GM12878 (cell line): Measurements from ENCODE around the gene SUPT3H.

Experiments used
- EZH2 ChIP-seq: IDR thresholded peaks from 2 replicates; pipeline ENCODE4 v1.6.1; 2012; ENCODE audit warnings: low read depth, mild to moderate bottlenecking, control low read depth, inconsistent platforms, low read length, borderline replicate concordance; ENCODE audit not compliant: control insufficient read depth
- POLR2A ChIP-seq: IDR thresholded peaks from 2 replicates; pipeline ENCODE4 v1.6.1; 2011; ENCODE audit warnings: low read depth, mild to moderate bottlenecking, low read length
- RFX5 ChIP-seq: IDR thresholded peaks from 2 replicates; pipeline ENCODE4 v1.6.1; 2011; ENCODE audit warnings: low read depth, low read length, improper control_type of control experiment
- SREBF2 ChIP-seq: IDR thresholded peaks from 2 replicates; pipeline ENCODE4 v1.6.1; 2012; ENCODE audit warnings: mild to moderate bottlenecking, low read length
- SUPT20H ChIP-seq: IDR thresholded peaks from 2 replicates; pipeline ENCODE4 v1.6.1; 2011; ENCODE audit warnings: low read depth, mild to moderate bottlenecking, low read length, moderate library complexity, borderline replicate concordance; ENCODE audit not compliant: control insufficient read depth
- TF ChIP-seq, protein P1 (sequence below): fragments of 450-650 bp; formaldehyde crosslinking; IDR thresholded peaks from 2 replicates; pipeline ENCODE4 v1.4.0; 2022; ENCODE audit warnings: mild to moderate bottlenecking, moderate library complexity
- TF ChIP-seq, protein P2 (sequence below): IDR thresholded peaks from 2 replicates; pipeline ENCODE4 v1.6.1; 2012; ENCODE audit warnings: low read depth, low read length, improper control_type of control experiment
- TF ChIP-seq, protein P3 (sequence below), 3 experiments: IDR thresholded peaks in 2 of 3; conservative IDR thresholded peaks in 1 of 3; 2 replicates each; pipeline ENCODE4 v1.5.1; 2011; ENCODE audit warnings: low read depth in 3 of 3, low read length in 3 of 3, mild to moderate bottlenecking in 3 of 3, control low read depth in 2 of 3, moderate library complexity in 2 of 3, inconsistent platforms in 1 of 3, mixed read lengths in 1 of 3; ENCODE audit not compliant: control insufficient read depth in 2 of 3, insufficient read depth in 1 of 3; ENCODE audit errors: extremely low read depth in 1 of 3
- TF ChIP-seq, protein P4 (sequence below): fragments of 150-350 bp; IDR thresholded peaks from 2 replicates; pipeline ENCODE4 v1.6.1; 2016; ENCODE audit warnings: low read depth, low read length
- TF ChIP-seq, protein P5 (sequence below): IDR thresholded peaks from 2 replicates; pipeline ENCODE4 v1.6.1; 2012; ENCODE audit warnings: mild to moderate bottlenecking, low read depth, low read length

DNA sequence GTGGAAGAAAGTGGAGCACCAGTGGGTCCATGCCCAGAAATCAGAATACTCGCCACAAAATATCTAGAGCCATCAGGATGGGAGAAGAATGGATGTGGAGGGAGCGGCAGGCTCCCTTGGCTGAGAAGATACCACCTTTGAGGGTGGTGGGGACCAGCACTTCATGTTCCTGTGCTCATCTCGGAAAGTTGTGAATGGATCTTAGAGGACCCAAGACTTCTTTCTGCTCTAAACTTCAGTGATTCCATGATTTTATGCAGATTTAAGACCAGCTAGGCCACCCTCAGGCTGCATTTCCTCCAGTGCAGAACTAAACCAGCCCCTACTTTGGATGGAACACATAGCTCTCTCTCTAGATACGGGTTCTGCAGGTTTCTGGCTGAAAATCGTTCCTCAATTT, 573.7 kb downstream of the SUPT3H start:
- no peak for TF ChIP-seq EZH2
- TF ChIP-seq, protein P1, sequence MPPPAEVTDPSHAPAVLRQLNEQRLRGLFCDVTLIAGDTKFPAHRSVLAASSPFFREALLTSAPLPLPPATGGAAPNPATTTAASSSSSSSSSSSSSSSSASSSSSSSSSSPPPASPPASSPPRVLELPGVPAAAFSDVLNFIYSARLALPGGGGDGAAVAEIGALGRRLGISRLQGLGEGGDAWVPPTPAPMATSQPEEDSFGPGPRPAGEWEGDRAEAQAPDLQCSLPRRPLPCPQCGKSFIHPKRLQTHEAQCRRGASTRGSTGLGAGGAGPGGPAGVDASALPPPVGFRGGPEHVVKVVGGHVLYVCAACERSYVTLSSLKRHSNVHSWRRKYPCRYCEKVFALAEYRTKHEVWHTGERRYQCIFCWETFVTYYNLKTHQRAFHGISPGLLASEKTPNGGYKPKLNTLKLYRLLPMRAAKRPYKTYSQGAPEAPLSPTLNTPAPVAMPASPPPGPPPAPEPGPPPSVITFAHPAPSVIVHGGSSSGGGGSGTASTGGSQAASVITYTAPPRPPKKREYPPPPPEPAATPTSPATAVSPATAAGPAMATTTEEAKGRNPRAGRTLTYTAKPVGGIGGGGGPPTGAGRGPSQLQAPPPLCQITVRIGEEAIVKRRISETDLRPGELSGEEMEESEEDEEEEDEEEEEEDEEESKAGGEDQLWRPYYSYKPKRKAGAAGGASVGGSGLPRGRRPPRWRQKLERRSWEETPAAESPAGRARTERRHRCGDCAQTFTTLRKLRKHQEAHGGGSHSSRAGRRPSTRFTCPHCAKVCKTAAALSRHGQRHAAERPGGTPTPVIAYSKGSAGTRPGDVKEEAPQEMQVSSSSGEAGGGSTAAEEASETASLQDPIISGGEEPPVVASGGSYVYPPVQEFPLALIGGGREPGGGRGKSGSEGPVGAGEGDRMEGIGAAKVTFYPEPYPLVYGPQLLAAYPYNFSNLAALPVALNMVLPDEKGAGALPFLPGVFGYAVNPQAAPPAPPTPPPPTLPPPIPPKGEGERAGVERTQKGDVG (CRISPR knock-in tag) = no peak
- TF ChIP-seq, protein P2, sequence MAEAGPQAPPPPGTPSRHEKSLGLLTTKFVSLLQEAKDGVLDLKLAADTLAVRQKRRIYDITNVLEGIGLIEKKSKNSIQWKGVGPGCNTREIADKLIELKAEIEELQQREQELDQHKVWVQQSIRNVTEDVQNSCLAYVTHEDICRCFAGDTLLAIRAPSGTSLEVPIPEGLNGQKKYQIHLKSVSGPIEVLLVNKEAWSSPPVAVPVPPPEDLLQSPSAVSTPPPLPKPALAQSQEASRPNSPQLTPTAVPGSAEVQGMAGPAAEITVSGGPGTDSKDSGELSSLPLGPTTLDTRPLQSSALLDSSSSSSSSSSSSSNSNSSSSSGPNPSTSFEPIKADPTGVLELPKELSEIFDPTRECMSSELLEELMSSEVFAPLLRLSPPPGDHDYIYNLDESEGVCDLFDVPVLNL = no peak
- no peak for TF ChIP-seq SREBF2
- TF ChIP-seq, protein P3, sequence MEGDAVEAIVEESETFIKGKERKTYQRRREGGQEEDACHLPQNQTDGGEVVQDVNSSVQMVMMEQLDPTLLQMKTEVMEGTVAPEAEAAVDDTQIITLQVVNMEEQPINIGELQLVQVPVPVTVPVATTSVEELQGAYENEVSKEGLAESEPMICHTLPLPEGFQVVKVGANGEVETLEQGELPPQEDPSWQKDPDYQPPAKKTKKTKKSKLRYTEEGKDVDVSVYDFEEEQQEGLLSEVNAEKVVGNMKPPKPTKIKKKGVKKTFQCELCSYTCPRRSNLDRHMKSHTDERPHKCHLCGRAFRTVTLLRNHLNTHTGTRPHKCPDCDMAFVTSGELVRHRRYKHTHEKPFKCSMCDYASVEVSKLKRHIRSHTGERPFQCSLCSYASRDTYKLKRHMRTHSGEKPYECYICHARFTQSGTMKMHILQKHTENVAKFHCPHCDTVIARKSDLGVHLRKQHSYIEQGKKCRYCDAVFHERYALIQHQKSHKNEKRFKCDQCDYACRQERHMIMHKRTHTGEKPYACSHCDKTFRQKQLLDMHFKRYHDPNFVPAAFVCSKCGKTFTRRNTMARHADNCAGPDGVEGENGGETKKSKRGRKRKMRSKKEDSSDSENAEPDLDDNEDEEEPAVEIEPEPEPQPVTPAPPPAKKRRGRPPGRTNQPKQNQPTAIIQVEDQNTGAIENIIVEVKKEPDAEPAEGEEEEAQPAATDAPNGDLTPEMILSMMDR (IDR thresholded peaks at IDR 0.05 in 2 of 3, conservative IDR thresholded peaks at IDR 0.05 in 1 of 3; ENCODE audit: control insufficient read depth in 2 of 3, extremely low read depth in 1 of 3, insufficient read depth in 1 of 3, low read depth in 3 of 3, low read length in 3 of 3) = no peak
- TF ChIP-seq POLR2A = no peak
- no peak for TF ChIP-seq SUPT20H
- TF ChIP-seq, protein P4, sequence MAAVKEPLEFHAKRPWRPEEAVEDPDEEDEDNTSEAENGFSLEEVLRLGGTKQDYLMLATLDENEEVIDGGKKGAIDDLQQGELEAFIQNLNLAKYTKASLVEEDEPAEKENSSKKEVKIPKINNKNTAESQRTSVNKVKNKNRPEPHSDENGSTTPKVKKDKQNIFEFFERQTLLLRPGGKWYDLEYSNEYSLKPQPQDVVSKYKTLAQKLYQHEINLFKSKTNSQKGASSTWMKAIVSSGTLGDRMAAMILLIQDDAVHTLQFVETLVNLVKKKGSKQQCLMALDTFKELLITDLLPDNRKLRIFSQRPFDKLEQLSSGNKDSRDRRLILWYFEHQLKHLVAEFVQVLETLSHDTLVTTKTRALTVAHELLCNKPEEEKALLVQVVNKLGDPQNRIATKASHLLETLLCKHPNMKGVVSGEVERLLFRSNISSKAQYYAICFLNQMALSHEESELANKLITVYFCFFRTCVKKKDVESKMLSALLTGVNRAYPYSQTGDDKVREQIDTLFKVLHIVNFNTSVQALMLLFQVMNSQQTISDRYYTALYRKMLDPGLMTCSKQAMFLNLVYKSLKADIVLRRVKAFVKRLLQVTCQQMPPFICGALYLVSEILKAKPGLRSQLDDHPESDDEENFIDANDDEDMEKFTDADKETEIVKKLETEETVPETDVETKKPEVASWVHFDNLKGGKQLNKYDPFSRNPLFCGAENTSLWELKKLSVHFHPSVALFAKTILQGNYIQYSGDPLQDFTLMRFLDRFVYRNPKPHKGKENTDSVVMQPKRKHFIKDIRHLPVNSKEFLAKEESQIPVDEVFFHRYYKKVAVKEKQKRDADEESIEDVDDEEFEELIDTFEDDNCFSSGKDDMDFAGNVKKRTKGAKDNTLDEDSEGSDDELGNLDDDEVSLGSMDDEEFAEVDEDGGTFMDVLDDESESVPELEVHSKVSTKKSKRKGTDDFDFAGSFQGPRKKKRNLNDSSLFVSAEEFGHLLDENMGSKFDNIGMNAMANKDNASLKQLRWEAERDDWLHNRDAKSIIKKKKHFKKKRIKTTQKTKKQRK = no peak
- TF ChIP-seq, protein P5, sequence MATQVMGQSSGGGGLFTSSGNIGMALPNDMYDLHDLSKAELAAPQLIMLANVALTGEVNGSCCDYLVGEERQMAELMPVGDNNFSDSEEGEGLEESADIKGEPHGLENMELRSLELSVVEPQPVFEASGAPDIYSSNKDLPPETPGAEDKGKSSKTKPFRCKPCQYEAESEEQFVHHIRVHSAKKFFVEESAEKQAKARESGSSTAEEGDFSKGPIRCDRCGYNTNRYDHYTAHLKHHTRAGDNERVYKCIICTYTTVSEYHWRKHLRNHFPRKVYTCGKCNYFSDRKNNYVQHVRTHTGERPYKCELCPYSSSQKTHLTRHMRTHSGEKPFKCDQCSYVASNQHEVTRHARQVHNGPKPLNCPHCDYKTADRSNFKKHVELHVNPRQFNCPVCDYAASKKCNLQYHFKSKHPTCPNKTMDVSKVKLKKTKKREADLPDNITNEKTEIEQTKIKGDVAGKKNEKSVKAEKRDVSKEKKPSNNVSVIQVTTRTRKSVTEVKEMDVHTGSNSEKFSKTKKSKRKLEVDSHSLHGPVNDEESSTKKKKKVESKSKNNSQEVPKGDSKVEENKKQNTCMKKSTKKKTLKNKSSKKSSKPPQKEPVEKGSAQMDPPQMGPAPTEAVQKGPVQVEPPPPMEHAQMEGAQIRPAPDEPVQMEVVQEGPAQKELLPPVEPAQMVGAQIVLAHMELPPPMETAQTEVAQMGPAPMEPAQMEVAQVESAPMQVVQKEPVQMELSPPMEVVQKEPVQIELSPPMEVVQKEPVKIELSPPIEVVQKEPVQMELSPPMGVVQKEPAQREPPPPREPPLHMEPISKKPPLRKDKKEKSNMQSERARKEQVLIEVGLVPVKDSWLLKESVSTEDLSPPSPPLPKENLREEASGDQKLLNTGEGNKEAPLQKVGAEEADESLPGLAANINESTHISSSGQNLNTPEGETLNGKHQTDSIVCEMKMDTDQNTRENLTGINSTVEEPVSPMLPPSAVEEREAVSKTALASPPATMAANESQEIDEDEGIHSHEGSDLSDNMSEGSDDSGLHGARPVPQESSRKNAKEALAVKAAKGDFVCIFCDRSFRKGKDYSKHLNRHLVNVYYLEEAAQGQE = no peak
- TF ChIP-seq RFX5 = no peak
